SK-N-SH treated with all-trans-retinoic acid at 6 μM for 48 hours (cell line): ENCODE data around the gene TADA2A.

Experiments
- ATAC-seq: fragments of 200-7000 bp; cut with Tn5 transposase; 3 replicates; pipeline ENCODE4 v1.9.1; 2020; ENCODE audit warnings: mild to moderate bottlenecking, moderate library complexity
- ARNTL ChIP-seq: fragments of 450-650 bp; formaldehyde crosslinking; IDR thresholded peaks from 2 replicates; pipeline ENCODE4 v1.5.0; 2020; ENCODE audit warnings: low read depth, mild to moderate bottlenecking, moderate library complexity, borderline replicate concordance
- BACH2 ChIP-seq: fragments of 250-450 bp; sonication (Bioruptor Pico); IDR thresholded peaks from 2 replicates; pipeline ENCODE4 v1.9.0; 2021; ENCODE audit warnings: mild to moderate bottlenecking, borderline replicate concordance
- CSDC2 ChIP-seq: fragments of 250-450 bp; sonication (Bioruptor Pico); IDR thresholded peaks from 2 replicates; pipeline ENCODE4 v1.5.0; 2020; ENCODE audit warnings: mild to moderate bottlenecking, moderate library complexity
- ESRRG ChIP-seq: fragments of 250-450 bp; sonication (Bioruptor Pico); IDR thresholded peaks from 2 replicates; pipeline ENCODE4 v1.6.1; 2021; ENCODE audit warnings: mild to moderate bottlenecking
- GLIS3 ChIP-seq: fragments of 250-450 bp; sonication (Bioruptor Pico); IDR thresholded peaks from 2 replicates; pipeline ENCODE4 v1.5.0; 2020; ENCODE audit warnings: mild to moderate bottlenecking, moderate library complexity
- ISL1 ChIP-seq: fragments of 250-450 bp; sonication (Bioruptor Pico); IDR thresholded peaks from 2 replicates; pipeline ENCODE4 v2.1.2; 2022; ENCODE audit warnings: mild to moderate bottlenecking, moderate library complexity
- OSR1 ChIP-seq: fragments of 250-450 bp; sonication (Bioruptor Pico); IDR thresholded peaks from 2 replicates; pipeline ENCODE4 v1.8.0; 2022; ENCODE audit warnings: moderate library complexity, mild to moderate bottlenecking, inconsistent platforms
- PPARA ChIP-seq: fragments of 250-450 bp; sonication (Bioruptor Pico); IDR thresholded peaks from 2 replicates; pipeline ENCODE4 v1.5.0; 2020; ENCODE audit warnings: mild to moderate bottlenecking, borderline replicate concordance
- RARB ChIP-seq: fragments of 250-450 bp; sonication (Bioruptor Pico); IDR thresholded peaks from 2 replicates; pipeline ENCODE4 v1.8.0; 2021; ENCODE audit warnings: mild to moderate bottlenecking, moderate library complexity
- TCF4 ChIP-seq: fragments of 250-450 bp; sonication (Bioruptor Pico); IDR thresholded peaks from 2 replicates; pipeline ENCODE4 v1.8.0; 2021; ENCODE audit warnings: mild to moderate bottlenecking, moderate library complexity, borderline replicate concordance
- TOX ChIP-seq: fragments of 250-450 bp; sonication (Bioruptor Pico); IDR thresholded peaks from 2 replicates; pipeline ENCODE4 v1.8.0; 2021; ENCODE audit warnings: mild to moderate bottlenecking, moderate library complexity, borderline replicate concordance
- ZC3H10 ChIP-seq: fragments of 250-450 bp; sonication (Bioruptor Pico); IDR thresholded peaks from 2 replicates; pipeline ENCODE4 v1.5.1; 2021; ENCODE audit warnings: mild to moderate bottlenecking, moderate library complexity
- ZFP3 ChIP-seq: fragments of 250-450 bp; sonication (Bioruptor Pico); IDR thresholded peaks from 2 replicates; pipeline ENCODE4 v1.5.0; 2020; ENCODE audit warnings: mild to moderate bottlenecking, moderate library complexity
- ZNF565 ChIP-seq: fragments of 450-650 bp; formaldehyde crosslinking; conservative IDR thresholded peaks from 2 replicates; pipeline ENCODE4 v1.5.0; 2020; ENCODE audit warnings: low read depth, mild to moderate bottlenecking, moderate library complexity
- ZNF70 ChIP-seq: fragments of 450-650 bp; formaldehyde crosslinking; IDR thresholded peaks from 2 replicates; pipeline ENCODE4 v1.5.0; 2020; ENCODE audit warnings: mild to moderate bottlenecking, moderate library complexity
- ZNF8 ChIP-seq: fragments of 450-650 bp; formaldehyde crosslinking; IDR thresholded peaks from 2 replicates; pipeline ENCODE4 v1.5.0; 2020; ENCODE audit warnings: mild to moderate bottlenecking, moderate library complexity
- TF ChIP-seq, protein P1 (sequence below): fragments of 250-450 bp; sonication (Bioruptor Pico); IDR thresholded peaks from 2 replicates; pipeline ENCODE4 v1.5.1; 2020; ENCODE audit warnings: low read depth, mild to moderate bottlenecking, moderate library complexity
- TF ChIP-seq, protein P2 (sequence below): fragments of 250-450 bp; sonication (Bioruptor Pico); IDR thresholded peaks from 2 replicates; pipeline ENCODE4 v1.8.0; 2021; ENCODE audit warnings: low read depth, mild to moderate bottlenecking, moderate library complexity, borderline replicate concordance
- TF ChIP-seq, protein P3 (sequence below): fragments of 250-450 bp; sonication (Bioruptor Pico); IDR thresholded peaks from 2 replicates; pipeline ENCODE4 v1.5.1; 2021; ENCODE audit warnings: mild to moderate bottlenecking, moderate library complexity
- TF ChIP-seq, protein P4 (sequence below): fragments of 250-450 bp; sonication (Bioruptor Pico); IDR thresholded peaks from 2 replicates; pipeline ENCODE4 v1.5.0; 2020; ENCODE audit warnings: mild to moderate bottlenecking, moderate library complexity
- TF ChIP-seq, protein P5 (sequence below): fragments of 250-450 bp; sonication (Bioruptor Pico); IDR thresholded peaks from 2 replicates; pipeline ENCODE4 v1.8.0; 2020; ENCODE audit warnings: mild to moderate bottlenecking, moderate library complexity, borderline replicate concordance

Gene TADA2A

DNA sequence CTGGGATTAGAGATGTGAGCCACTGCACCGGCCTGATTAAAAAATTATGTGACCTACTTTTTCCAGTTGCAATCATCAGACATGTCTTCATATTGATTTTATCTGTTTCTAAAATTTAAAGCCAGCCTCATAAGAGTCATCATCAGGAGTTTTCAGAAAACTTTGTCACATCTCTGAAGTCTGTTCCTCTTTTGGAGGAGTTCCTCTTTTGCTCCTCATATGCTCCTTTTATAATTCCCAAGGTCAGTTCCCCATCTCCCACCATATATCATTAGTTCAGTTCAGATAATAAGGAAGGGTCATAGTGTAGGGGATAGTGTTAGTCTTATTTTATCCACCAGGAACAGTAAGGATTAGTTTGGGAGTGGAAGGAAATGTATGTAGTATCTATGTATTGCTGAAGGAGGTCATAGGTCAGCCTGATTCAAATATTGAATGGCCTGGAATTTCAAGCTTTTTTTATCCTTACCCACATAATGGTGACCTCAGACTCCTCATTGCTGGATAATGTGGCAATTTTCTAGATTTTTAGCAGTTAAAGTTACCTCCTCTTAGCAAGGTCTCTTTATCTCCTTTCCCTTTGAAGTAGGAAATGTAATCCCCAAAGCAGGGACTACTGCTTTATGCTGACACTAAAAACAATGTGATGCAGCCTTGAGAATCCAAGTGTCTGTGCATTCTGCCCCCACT, 69.2 kb downstream of the TADA2A start:
- TF ChIP-seq ARNTL (CRISPR knock-in tag) (no peak), ZFP3 (no peak), ZNF565 (CRISPR knock-in tag) (no peak), RARB (no peak), ISL1 (CRISPR knock-in tag) (no peak), CSDC2 (CRISPR knock-in tag) (no peak), PPARA (no peak), TOX (CRISPR knock-in tag) (no peak)
- ATAC-seq = no peak; the same call in 2 of the 3 replicates

DNA sequence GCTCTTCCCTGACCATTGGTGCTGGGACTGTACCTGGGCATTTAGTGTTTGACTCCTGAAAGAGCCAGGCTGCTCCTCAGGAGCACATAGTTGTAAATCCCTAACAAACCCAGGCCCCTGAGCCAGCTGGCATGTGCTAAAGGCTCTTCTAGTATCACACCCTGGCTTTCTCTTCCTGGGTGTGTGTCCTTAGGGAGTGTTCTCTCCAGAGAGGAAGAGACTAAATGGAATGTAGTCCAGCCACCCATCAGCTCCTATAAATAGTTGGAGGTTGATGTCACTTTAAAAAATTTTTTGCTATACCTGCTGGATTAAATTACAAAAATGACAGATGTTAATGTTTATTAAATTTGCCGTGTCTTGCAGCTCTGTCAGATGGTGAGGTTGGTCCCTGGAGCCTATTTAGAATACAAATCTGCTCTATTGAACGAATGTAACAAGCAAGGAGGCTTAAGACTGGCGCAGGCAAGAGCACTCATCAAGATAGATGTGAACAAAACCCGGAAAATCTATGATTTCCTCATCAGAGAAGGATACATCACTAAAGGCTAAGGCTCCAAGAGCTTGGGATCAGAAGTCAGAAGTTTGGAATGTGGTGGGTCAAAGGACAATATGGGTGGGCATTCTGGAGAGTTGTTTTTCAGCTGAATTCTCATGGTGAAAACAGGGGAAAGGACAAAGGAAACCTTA, 69.9 kb downstream of the TADA2A start:
- ATAC-seq = peak; percentile 89
- TF ChIP-seq PPARA (no peak), ZNF70 (CRISPR knock-in tag) (peak; percentile 57; the same call in 1 of the 2 replicates)

DNA sequence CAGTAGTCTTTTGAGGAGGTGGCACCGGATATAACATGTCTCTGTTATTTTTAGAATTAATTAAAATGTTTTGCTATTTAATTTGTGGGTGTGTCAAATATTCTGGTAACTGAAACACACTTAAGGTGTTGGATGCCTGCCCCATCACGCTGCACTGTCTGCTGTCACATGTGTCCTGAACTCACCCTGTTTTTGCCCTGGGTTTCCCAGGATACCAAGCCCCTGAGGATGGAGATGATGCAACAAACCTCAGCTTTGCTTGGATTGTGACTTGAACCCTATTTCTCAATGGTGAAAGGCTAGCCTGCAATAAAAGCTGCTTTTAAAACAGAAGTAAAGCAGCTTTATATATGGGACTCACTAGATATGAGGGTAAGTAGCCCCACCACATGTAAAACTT, 71.5 kb downstream of the TADA2A start:
- ATAC-seq = no peak
- TF ChIP-seq ZC3H10 (CRISPR knock-in tag) (no peak), BACH2 (CRISPR knock-in tag) (no peak), ZNF70 (CRISPR knock-in tag) (no peak), PPARA (no peak), ESRRG (CRISPR knock-in tag) (no peak), TOX (CRISPR knock-in tag) (no peak), ZNF8 (CRISPR knock-in tag) (no peak), ISL1 (CRISPR knock-in tag) (no peak), CSDC2 (CRISPR knock-in tag) (no peak), ARNTL (CRISPR knock-in tag) (no peak), GLIS3 (CRISPR knock-in tag) (no peak)
- TF ChIP-seq, protein P1, sequence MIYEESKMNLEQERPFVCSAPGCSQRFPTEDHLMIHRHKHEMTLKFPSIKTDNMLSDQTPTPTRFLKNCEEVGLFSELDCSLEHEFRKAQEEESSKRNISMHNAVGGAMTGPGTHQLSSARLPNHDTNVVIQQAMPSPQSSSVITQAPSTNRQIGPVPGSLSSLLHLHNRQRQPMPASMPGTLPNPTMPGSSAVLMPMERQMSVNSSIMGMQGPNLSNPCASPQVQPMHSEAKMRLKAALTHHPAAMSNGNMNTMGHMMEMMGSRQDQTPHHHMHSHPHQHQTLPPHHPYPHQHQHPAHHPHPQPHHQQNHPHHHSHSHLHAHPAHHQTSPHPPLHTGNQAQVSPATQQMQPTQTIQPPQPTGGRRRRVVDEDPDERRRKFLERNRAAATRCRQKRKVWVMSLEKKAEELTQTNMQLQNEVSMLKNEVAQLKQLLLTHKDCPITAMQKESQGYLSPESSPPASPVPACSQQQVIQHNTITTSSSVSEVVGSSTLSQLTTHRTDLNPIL = no peak
- TF ChIP-seq, protein P2, sequence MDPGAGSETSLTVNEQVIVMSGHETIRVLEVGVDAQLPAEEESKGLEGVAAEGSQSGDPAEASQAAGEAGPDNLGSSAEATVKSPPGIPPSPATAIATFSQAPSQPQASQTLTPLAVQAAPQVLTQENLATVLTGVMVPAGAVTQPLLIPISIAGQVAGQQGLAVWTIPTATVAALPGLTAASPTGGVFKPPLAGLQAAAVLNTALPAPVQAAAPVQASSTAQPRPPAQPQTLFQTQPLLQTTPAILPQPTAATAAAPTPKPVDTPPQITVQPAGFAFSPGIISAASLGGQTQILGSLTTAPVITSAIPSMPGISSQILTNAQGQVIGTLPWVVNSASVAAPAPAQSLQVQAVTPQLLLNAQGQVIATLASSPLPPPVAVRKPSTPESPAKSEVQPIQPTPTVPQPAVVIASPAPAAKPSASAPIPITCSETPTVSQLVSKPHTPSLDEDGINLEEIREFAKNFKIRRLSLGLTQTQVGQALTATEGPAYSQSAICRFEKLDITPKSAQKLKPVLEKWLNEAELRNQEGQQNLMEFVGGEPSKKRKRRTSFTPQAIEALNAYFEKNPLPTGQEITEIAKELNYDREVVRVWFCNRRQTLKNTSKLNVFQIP (CRISPR knock-in tag) = no peak
- TF ChIP-seq, protein P3, sequence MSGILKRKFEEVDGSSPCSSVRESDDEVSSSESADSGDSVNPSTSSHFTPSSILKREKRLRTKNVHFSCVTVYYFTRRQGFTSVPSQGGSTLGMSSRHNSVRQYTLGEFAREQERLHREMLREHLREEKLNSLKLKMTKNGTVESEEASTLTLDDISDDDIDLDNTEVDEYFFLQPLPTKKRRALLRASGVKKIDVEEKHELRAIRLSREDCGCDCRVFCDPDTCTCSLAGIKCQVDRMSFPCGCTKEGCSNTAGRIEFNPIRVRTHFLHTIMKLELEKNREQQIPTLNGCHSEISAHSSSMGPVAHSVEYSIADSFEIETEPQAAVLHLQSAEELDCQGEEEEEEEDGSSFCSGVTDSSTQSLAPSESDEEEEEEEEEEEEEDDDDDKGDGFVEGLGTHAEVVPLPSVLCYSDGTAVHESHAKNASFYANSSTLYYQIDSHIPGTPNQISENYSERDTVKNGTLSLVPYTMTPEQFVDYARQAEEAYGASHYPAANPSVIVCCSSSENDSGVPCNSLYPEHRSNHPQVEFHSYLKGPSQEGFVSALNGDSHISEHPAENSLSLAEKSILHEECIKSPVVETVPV (CRISPR knock-in tag) = no peak

DNA sequence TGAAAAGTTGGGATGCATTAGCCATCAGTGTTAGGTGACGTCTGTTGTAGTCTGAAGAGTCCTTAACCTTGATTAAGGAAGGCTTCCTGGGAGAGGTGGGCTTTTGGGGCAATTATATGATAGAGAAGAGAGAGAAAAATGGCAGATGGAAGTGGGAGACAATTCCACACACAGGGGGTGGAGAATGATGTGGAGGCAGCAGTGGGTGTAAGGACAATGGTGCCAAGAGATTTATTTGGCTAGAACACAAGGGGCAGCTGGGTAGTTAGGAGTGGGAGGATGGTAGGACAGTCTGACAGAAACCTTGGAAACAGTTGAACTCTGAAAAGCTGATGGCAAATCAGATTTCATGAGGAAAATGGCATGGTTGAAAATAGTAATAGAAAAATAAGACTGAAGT, 72.3 kb downstream of the TADA2A start:
- ATAC-seq = no peak
- TF ChIP-seq, protein P4, sequence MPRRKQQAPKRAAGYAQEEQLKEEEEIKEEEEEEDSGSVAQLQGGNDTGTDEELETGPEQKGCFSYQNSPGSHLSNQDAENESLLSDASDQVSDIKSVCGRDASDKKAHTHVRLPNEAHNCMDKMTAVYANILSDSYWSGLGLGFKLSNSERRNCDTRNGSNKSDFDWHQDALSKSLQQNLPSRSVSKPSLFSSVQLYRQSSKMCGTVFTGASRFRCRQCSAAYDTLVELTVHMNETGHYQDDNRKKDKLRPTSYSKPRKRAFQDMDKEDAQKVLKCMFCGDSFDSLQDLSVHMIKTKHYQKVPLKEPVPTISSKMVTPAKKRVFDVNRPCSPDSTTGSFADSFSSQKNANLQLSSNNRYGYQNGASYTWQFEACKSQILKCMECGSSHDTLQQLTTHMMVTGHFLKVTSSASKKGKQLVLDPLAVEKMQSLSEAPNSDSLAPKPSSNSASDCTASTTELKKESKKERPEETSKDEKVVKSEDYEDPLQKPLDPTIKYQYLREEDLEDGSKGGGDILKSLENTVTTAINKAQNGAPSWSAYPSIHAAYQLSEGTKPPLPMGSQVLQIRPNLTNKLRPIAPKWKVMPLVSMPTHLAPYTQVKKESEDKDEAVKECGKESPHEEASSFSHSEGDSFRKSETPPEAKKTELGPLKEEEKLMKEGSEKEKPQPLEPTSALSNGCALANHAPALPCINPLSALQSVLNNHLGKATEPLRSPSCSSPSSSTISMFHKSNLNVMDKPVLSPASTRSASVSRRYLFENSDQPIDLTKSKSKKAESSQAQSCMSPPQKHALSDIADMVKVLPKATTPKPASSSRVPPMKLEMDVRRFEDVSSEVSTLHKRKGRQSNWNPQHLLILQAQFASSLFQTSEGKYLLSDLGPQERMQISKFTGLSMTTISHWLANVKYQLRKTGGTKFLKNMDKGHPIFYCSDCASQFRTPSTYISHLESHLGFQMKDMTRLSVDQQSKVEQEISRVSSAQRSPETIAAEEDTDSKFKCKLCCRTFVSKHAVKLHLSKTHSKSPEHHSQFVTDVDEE = no peak
- no peak for TF ChIP-seq GLIS3 (CRISPR knock-in tag)
- TF ChIP-seq ESRRG (CRISPR knock-in tag) = no peak
- TF ChIP-seq BACH2 (CRISPR knock-in tag) = no peak
- TF ChIP-seq TCF4 = no peak
- no peak for TF ChIP-seq CSDC2 (CRISPR knock-in tag)
- TF ChIP-seq ZNF565 (CRISPR knock-in tag) = no peak
- TF ChIP-seq, protein P1 = no peak
- no peak for TF ChIP-seq TOX (CRISPR knock-in tag)
- no peak for TF ChIP-seq ZFP3
- no peak for TF ChIP-seq OSR1 (CRISPR knock-in tag)
- TF ChIP-seq ZNF70 (CRISPR knock-in tag) = no peak
- TF ChIP-seq, protein P5, sequence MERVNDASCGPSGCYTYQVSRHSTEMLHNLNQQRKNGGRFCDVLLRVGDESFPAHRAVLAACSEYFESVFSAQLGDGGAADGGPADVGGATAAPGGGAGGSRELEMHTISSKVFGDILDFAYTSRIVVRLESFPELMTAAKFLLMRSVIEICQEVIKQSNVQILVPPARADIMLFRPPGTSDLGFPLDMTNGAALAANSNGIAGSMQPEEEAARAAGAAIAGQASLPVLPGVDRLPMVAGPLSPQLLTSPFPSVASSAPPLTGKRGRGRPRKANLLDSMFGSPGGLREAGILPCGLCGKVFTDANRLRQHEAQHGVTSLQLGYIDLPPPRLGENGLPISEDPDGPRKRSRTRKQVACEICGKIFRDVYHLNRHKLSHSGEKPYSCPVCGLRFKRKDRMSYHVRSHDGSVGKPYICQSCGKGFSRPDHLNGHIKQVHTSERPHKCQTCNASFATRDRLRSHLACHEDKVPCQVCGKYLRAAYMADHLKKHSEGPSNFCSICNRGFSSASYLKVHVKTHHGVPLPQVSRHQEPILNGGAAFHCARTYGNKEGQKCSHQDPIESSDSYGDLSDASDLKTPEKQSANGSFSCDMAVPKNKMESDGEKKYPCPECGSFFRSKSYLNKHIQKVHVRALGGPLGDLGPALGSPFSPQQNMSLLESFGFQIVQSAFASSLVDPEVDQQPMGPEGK (CRISPR knock-in tag) = no peak
